Measurements from ENCODE around the gene PAPPA. TPM values are rescaled to one million over a fixed set of nuclear protein-coding genes. Genes with fewer than 3 reads are reported as not detected.

PAPPA gene
- total RNA-seq, 2 experiments from 2014 or later = not detected

GRCh38 chr9:116207371-116208111 is 54.0 kb downstream of the PAPPA start:
- H3K4me1 Mint-ChIP-seq = no peaks in the 10 kb centered on the region
- peaks cover 3% of the 10 kb centered on the region for H3K9me3 Mint-ChIP-seq
- POLR2A ChIA-PET = no interaction called here
- no peak overlapping the region for H3K27ac Mint-ChIP-seq
- H3K36me3 Mint-ChIP-seq = no peaks in the 10 kb centered on the region
- ATAC-seq (ENCODE audit: low read depth) = no peak
- H3K4me3 Mint-ChIP-seq = no peak overlapping the region
- H3K27me3 Mint-ChIP-seq = no peaks in the 10 kb centered on the region
- no peak for DNase-seq

GRCh38 chr9:116208417-116209232 is 55.0 kb downstream of the PAPPA start:
- Mint-ChIP-seq H3K9me3 (peaks cover 2% of the 10 kb centered on the region), H3K27ac (no peak overlapping the region), H3K4me1 (no peaks in the 10 kb centered on the region), H3K4me3 (no peak overlapping the region), H3K36me3 (no peaks in the 10 kb centered on the region), H3K27me3 (no peaks in the 10 kb centered on the region)
- DNase-seq (no peak), ATAC-seq (ENCODE audit: low read depth) (no peak)
- POLR2A ChIA-PET = no interaction called here

- Mint-ChIP-seq H3K4me3 (no peak overlapping the region), H3K27me3 (no peaks in the 10 kb centered on the region)
Observed at GRCh38 chr9:116209414-116210116, 56.0 kb downstream of the PAPPA start.

GRCh38 chr9:116212986-116213692 is 59.5 kb downstream of the PAPPA start:
- H3K27ac Mint-ChIP-seq = no peak overlapping the region
- H3K4me3 Mint-ChIP-seq = no peak overlapping the region
- no peaks in the 10 kb centered on the region for H3K9me3 Mint-ChIP-seq
- H3K36me3 Mint-ChIP-seq = no peaks in the 10 kb centered on the region
- no peaks in the 10 kb centered on the region for H3K27me3 Mint-ChIP-seq
- DNase-seq (no peak), ATAC-seq (ENCODE audit: low read depth) (no peak)
- H3K4me1 Mint-ChIP-seq = no peaks in the 10 kb centered on the region
- POLR2A ChIA-PET = no interaction called here

More at GRCh38 chr9:116209414-116210116, 56.0 kb downstream of the PAPPA start:
- H3K27ac Mint-ChIP-seq = no peak overlapping the region
- no peak for DNase-seq
- no peaks in the 10 kb centered on the region for H3K4me1 Mint-ChIP-seq
- ATAC-seq (ENCODE audit: low read depth) = no peak
- H3K36me3 Mint-ChIP-seq = no peaks in the 10 kb centered on the region
- no peaks in the 10 kb centered on the region for H3K9me3 Mint-ChIP-seq
- POLR2A ChIA-PET = no interaction called here

GRCh38 chr9:116213693-116214047 is 60.1 kb downstream of the PAPPA start:
- DNase-seq = no peak
- no peak for ATAC-seq (ENCODE audit: low read depth)
- Mint-ChIP-seq H3K9me3 (no peaks in the 10 kb centered on the region), H3K4me3 (no peak overlapping the region), H3K4me1 (no peaks in the 10 kb centered on the region), H3K27me3 (no peaks in the 10 kb centered on the region), H3K27ac (no peak overlapping the region), H3K36me3 (no peaks in the 10 kb centered on the region)
- POLR2A ChIA-PET = no interaction called here

- Mint-ChIP-seq H3K4me1 (no peaks in the 10 kb centered on the region), H3K9me3 (peaks cover 2% of the 10 kb centered on the region), H3K27me3 (no peaks in the 10 kb centered on the region), H3K36me3 (no peaks in the 10 kb centered on the region), H3K27ac (no peak overlapping the region), H3K4me3 (no peak overlapping the region)
- POLR2A ChIA-PET = no interaction called here
- ATAC-seq (ENCODE audit: low read depth) (no peak), DNase-seq (no peak)
Observed at GRCh38 chr9:116218399-116218798, 64.8 kb downstream of the PAPPA start.

- DNase-seq (no peak), ATAC-seq (ENCODE audit: low read depth) (no peak)
- POLR2A ChIA-PET = no interaction called here
- Mint-ChIP-seq H3K27ac (no peak overlapping the region), H3K4me3 (no peak overlapping the region), H3K36me3 (no peaks in the 10 kb centered on the region), H3K27me3 (no peaks in the 10 kb centered on the region), H3K4me1 (no peaks in the 10 kb centered on the region), H3K9me3 (peaks cover 2% of the 10 kb centered on the region)
Observed at GRCh38 chr9:116219686-116220085, 66.1 kb downstream of the PAPPA start.

- Mint-ChIP-seq H3K4me3 (no peak overlapping the region), H3K27ac (no peak overlapping the region), H3K36me3 (no peaks in the 10 kb centered on the region), H3K4me1 (no peaks in the 10 kb centered on the region), H3K9me3 (peaks cover 2% of the 10 kb centered on the region), H3K27me3 (peaks cover 2% of the 10 kb centered on the region)
- POLR2A ChIA-PET = no interaction called here
- ATAC-seq (ENCODE audit: low read depth) (no peak), DNase-seq (no peak)
Observed at GRCh38 chr9:116223926-116224325, 70.3 kb downstream of the PAPPA start.

GRCh38 chr9:116230051-116230632 is 76.6 kb downstream of the PAPPA start:
- POLR2A ChIA-PET = no interaction called here

GRCh38 chr9:116232424-116233159 is 79.0 kb downstream of the PAPPA start:
- Mint-ChIP-seq H3K27me3 (peaks cover 2% of the 10 kb centered on the region), H3K4me1 (no peaks in the 10 kb centered on the region), H3K27ac (no peak overlapping the region), H3K9me3 (no peaks in the 10 kb centered on the region), H3K4me3 (no peak overlapping the region), H3K36me3 (no peaks in the 10 kb centered on the region)
- POLR2A ChIA-PET = no interaction called here
- no peak for ATAC-seq (ENCODE audit: low read depth)
- no peak for DNase-seq

More at GRCh38 chr9:116230051-116230632, 76.6 kb downstream of the PAPPA start:
- Mint-ChIP-seq H3K27me3 (peaks cover 2% of the 10 kb centered on the region), H3K36me3 (no peaks in the 10 kb centered on the region), H3K27ac (no peak overlapping the region), H3K4me1 (no peaks in the 10 kb centered on the region), H3K4me3 (no peak overlapping the region), H3K9me3 (no peaks in the 10 kb centered on the region)
- DNase-seq = no peak
- ATAC-seq (ENCODE audit: low read depth) = no peak

- no peaks in the 10 kb centered on the region for H3K36me3 Mint-ChIP-seq
- peaks cover 2% of the 10 kb centered on the region for H3K27me3 Mint-ChIP-seq
- POLR2A ChIA-PET = no interaction called here
- no peaks in the 10 kb centered on the region for H3K9me3 Mint-ChIP-seq
- no peak overlapping the region for H3K4me3 Mint-ChIP-seq
- no peak for ATAC-seq (ENCODE audit: low read depth)
- H3K27ac Mint-ChIP-seq = no peak overlapping the region
- H3K4me1 Mint-ChIP-seq = no peaks in the 10 kb centered on the region
- DNase-seq = no peak
Observed at GRCh38 chr9:116233160-116233530, 79.6 kb downstream of the PAPPA start.

GRCh38 chr9:116234081-116234480 is 80.5 kb downstream of the PAPPA start:
- DNase-seq (no peak), ATAC-seq (ENCODE audit: low read depth) (no peak)
- POLR2A ChIA-PET = no interaction called here
- Mint-ChIP-seq H3K27ac (no peak overlapping the region), H3K4me3 (no peak overlapping the region), H3K4me1 (no peaks in the 10 kb centered on the region), H3K27me3 (no peaks in the 10 kb centered on the region), H3K36me3 (no peaks in the 10 kb centered on the region), H3K9me3 (no peaks in the 10 kb centered on the region)
